CD4-positive, alpha-beta T cell treated with Interleukin-1 beta for 1 hour (primary cell): Measurements from ENCODE around the gene ZDHHC22.

Experiments used
- DNase-seq, 2 donors: peaks; one replicate each; pipeline ENCODE4 v3.0.0-alpha.2; 2020 to 2022

Gene ZDHHC22

DNA sequence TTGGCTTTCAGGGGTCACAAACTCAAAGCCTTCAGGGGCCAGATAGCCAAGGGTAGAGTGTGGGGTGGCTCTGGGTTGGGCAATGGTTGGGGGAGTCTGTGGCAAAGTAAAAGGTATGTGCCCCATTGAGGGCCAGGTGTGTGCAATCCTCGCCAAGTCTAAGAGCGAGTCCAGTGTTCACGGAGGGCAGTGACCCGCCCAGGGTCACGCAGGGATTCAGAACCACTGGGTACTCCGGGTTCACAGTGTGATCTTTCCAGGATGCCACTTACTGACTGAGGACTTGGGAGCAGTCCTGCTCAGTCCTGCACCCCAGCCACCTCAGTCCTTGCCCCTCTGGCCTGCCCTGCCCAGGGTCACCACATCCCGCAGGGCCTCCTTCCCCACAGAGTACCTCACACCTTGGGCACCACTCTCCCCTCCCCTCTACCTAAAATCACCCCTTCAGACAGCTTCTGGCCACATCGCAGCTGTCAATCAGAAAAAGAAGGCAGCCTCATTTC, 15.7 kb downstream of the ZDHHC22 start:
- DNase-seq, result no peak

DNA sequence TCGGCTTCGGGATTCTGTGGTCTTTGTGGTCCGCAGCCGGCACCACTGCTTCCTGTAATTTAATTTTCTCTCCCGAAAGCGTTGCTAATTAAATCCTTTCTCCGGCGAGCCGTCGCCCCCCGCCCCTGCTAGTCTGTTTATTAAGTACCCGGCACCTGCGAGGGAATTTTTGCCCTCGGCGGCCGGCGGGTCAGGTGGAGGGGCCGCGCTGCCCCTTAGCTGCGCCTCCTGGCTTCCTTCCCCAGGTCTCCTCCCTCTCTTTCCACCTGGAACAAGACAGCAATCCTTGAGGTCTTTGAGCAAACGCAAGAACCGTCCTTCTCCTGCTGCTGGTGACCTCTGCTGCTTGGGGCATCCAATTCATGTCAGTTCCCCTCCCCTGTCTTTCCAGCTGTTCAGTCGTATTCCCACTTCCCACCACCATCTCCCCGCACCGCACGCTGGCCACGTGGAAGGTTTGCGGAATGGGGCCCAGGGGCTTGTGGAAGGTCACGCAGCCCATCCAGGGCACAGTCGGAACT, 16.2 kb downstream of the ZDHHC22 start:
- no peak for DNase-seq

DNA sequence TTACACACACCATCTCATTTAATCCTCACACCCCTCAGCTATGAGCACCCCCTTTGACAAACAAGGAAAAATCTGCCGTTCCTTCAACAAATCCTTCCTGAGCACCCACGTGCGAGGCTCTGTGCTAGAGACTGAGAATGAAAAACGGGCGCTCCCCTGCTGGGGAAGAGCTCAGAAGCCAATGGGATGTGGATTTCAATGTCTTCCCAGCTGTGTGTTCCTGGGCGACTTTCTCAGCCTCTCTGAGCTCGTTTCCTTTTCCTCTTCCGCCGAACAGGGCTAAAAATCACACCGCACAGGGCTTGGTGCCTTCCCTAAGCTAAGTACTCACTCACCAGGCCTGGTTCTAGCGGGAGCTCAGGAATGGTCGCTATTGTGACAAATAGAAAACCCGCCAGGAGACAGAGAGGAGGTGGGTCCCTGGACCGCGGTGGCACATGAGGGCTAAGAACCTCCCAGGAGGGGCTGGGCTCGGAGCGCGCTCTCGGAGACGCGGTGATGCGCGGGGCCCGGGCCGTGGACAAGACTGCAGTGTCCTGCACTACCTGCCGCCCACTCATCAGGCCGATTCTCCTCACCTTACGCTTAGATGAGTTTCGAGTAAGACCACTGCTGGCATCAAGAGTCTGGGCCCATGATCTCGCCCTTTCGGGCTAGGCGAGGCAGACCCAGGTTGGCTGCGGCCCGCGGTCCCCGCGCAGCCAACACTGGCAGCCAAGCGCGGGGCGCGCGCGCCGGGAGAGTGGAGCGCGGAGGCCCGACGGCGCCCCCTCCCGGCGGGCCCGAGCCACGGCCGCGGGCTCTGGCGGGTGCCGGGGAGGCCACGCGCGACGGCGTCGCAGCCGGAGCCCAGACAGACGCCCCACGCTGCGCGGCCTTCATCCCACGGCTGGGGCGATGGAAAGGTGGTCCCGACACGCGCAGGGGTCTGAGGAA, 17.0 kb downstream of the ZDHHC22 start:
- DNase-seq, result peak; percentile 66 to 67

DNA sequence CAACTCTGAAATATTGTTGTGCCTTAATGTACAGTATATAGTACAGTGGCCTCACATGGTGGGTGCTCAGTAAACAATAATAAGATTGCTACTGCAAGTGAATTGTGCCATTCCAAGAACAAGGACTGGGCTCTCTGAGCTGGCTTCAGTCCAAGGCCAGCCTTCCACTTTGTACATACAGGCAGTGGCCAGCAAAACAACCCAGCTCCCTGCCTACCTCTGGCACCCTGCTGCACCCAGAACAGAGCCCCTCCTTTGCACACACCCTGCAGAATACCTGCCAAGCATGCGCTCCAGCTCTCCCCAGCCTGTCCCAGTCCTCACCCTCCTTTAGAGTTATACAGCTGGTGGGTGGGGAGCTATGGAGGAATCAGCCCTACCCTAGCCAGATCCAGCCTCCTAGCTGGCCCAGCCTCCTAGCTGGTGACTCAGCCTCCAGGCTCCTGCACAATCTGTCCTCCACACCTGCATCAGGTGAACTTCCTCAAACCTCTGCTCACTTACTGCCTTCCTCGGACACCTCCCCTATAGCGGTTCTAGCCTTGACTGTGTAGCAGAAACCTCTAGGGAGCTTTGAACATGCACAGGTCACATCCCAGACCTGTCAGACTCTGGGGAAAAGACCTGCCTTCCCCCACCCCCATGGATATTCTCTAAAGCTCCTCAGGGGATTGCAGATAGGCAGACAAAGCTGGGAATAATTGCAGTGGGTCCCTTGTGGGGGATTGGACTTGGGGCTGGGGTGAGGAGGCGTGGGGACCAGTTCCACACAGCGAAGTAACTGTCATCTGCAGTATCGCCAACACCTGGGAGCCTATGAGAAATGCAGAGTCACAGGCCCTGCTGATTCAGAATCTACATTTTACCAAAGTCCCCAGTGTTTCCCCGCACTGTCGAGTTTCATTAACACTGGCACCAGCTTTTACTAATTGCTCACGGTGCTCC, 17.9 kb downstream of the ZDHHC22 start:
- no peak for DNase-seq

GRCh38 chr14:77122526-77123125, 19.0 kb downstream of the ZDHHC22 start:
- DNase-seq, result no peak

- DNase-seq, result peak; percentile 42 to 73
Measured at GRCh38 chr14:77120771-77121743, 20.5 kb downstream of the ZDHHC22 start.

GRCh38 chr14:77119851-77120250, 21.7 kb downstream of the ZDHHC22 start:
- peak in 1 of 2 donors; percentile 32 for DNase-seq

DNA sequence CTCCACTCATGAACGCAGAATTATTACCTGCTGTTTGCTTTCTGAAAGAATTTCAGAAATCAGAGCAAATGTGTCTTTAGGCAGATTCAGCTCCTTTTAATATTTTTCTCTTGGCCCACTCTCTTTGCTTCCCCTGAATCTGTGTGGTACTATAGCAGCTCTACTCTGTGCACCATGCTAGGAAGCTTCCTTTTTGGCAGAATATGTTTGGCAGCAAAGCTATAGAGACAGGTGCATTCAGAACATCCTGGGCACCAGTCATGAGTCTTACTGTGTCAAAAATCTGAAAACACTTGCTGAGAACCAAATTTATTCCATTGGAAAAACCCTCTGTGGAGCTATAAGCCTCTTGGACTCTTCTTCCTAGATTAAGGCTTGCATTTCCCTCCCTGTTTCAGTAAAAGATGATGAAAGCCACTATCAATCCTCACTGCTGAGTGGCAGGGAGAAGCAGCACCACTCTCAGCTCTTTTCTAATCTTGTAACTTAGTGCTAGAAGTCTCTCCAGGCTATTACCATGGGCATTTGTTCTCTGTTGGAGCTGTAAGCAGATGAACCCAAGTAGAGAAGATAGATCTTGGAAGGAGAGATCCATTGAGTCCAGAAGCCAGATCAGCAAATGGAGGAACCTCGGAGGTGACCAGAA, 25.3 kb downstream of the ZDHHC22 start:
- no peak for DNase-seq

DNA sequence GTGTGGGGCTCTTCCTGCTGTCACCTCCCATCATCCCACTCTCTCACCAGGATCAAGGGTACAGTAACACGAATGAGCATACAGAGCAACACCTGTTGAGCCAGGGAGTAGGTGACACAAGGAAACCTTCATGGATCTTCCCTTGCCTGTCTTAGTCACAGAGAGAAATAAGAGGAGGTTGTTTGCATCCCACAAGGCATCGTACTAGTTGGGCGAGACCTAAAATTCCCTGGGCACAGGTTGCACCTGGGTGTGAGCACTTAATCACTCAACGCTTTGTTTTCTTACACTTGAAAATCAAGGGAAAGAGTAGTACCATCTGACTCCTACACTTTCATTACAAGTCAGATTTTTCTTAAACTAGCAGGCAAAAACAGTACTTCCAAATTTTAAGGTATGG, 27.0 kb downstream of the ZDHHC22 start:
- DNase-seq, result no peak

DNA sequence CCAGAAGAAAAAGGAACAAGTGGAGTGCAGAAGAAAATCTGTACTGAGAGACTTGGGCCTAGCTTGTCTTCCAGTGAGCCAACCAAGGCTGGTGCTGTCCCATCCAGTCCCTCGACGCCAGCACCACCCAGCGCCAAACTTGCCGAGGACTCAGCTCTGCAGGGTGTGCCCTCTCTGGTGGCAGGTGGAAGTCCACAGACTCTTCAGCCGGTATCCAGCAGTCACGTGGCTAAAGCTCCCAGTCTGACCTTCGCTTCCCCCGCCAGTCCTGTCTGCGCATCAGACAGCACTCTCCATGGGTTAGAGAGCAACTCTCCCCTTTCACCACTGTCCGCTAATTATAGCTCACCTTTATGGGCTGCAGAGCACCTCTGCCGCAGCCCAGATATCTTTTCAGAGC, 27.9 kb downstream of the ZDHHC22 start:
- no peak for DNase-seq

- DNase-seq, result no peak
Measured at GRCh38 chr14:77111021-77111420, 30.6 kb downstream of the ZDHHC22 start.

DNA sequence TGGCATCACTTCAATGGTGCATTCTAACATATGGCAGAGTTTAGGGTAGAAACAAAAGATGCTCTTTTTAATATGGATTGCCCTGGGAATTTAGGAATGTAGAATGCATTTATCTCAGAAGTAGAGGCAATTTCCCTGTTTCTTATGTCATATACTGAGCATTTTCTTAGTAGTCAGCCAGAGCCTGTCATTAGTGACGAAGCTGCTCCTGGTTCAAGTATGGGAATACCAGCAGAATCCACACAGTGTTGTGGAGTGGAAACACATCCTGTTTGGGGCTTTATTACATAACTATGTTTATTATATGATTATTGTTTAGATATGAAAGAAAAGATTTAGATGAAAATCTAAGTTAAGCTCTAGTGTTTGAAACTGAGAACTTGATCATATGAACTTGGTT, 31.3 kb downstream of the ZDHHC22 start:
- no peak for DNase-seq

DNA sequence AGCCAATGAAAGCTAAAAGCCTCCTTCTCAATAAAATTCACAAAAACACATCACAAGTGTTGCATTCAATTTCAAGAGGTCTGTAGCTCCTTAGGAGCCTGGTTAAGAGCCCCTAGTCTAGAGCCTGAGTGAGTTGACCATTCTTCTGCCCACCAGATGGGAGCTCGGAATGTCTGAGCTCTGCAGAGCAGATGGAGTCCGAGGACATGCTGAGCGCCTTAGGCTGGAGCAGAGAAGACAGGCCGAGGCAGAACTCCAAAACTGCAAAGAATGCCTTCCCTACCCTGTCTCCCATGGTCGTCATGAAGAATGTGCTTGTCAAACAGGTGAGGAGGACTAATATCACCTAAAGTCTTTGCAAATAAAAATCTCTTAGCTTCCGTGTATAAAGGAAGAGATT, 31.9 kb downstream of the ZDHHC22 start:
- no peak for DNase-seq

DNA sequence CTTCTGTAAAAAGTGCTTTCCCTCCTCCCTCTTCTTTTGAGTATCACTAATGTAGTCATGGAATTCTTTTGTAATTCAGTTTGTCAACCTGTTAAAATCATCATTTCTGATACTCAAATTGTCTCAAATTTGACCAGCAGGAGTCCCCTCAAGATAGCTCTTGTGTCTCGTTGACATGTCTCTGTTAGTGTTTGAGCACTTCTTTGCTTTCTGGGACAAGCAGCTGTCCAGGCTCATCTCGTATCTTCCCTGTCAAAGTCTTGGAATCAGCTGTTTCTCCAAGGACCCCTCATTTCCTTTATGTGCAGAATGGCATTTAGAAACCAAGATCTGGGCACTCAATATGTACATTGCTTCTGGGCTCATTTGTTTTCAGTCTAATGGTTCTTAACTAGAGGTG, 32.8 kb downstream of the ZDHHC22 start:
- DNase-seq, result no peak

- DNase-seq, result no peak
Measured at GRCh38 chr14:77107228-77107627, 34.4 kb downstream of the ZDHHC22 start.

DNA sequence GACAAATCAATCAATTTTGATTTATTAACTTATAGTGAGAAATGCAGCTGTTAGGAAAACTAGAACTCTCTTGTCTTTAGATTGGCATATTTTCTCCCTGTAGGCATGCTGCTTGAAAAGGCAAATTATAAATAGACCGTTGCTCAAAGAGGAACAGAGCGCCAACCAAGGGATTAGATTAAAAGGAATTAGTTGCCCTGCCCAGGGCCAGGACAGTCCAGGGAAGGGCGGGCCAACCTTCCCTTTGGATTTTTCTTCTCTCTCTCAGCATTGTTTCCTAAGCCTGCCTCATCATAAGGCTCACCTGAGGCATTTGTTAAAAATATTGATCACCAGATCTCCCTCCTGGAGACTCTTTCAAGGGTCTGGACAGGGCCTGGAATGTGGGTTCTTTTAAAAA, 34.9 kb downstream of the ZDHHC22 start:
- DNase-seq, result no peak

DNA sequence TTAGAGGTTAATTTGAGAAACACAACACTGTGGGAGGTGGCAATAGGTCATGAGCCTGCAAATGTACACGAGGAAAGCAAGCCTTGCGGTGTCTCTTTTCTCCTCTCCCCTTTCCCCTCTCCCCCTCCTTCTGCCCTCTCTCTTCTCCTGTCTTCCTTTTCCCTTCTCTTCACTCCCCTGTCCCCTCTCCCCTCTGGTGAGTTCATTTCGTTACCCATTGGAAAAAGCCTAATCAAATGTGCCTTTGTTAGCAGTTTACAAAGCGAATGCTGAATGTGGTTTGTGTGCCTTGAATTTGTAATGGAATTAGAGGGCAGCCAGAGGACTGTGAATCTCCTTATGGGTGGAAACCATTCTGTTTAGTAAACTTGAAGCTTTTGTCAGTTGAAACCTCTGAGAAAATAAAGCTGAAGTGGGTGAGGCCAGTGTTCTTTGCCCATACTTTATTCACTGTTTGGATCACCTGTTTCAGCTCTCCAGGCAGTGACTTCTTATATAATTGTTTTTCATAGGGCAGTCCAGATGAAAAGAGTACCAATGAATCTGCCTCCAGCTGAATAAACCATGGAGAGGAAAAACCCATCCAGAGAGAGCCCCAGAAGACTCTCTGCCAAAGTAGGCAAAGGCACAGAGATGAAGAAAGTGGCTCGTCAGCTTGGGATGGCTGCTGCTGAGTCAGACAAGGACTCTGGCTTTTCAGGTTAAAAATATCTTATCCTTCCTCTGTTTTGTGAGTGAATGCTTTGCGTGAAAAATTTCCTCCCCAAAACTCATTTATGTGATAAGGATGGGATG, 36.2 kb downstream of the ZDHHC22 start:
- DNase-seq, result no peak

DNA sequence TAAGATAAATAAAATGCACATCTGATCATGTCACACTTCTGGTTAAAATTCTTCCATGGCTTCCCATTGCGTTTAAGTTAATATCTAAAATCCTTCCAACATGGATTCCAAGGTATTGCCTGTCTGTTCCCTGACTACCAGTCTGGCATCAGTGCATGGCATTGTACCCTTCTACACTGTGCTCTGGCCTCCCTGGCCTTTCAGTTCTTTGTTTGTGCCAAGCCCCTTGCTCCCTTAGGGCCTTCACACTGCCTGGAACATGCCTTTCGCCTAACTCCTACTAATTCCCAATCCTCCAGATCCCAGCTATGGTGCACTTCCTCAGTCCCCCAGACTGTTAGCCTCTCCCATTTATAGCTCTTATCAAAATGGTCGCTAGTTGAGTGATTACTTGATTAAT, 37.2 kb downstream of the ZDHHC22 start:
- no peak for DNase-seq

DNA sequence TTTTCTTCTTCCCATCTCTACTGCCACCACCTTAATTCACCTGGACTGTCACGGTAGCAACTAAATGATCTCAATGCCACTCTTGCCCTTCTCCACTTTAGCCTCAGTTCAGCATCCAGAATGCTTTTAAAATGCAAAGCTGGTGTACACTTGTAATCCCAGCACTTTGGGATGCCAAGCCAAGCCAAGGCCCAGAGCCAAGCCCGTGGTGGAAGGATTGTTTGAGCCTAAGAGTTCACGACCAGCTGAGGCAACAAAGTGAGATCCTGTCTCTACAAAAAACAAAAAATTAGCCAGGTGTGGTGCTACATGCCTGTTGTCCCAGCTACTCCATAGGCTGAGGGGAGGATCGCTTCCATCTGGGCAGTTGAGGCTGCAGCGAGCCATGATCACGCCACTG, 37.6 kb downstream of the ZDHHC22 start:
- DNase-seq, result no peak

DNA sequence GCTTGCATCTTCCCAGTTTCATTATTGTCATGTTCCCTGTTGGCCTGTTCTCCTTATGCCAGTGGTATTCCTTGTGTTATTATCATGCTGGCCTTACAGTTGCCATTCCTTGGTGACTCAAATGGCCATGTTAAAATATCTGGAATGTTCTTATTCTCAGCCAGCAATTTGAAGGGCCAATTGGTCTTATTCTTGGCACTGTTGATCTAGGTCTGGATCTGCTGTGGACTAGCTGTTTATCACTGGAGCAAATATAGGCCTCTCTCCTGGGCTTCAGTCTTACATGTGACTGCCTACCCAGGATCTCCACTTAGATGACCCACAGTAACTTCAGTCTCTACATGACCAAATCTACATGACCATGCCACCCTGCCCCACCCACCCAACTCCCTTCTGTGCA, 38.1 kb downstream of the ZDHHC22 start:
- DNase-seq, result no peak
